ENCODE measurements around the gene FGFR1OP2. TPM values are rescaled to one million over a fixed set of nuclear protein-coding genes. Genes with fewer than 3 reads are reported as not detected.
"Not testable (repeated sequence)": the region's sequence is repeated elsewhere in the genome, so short reads cannot be mapped to it uniquely, and the experiment has no call there.

Gene FGFR1OP2
- total RNA-seq, 1 experiment from 2014 or later, result 45.7 TPM

DNA sequence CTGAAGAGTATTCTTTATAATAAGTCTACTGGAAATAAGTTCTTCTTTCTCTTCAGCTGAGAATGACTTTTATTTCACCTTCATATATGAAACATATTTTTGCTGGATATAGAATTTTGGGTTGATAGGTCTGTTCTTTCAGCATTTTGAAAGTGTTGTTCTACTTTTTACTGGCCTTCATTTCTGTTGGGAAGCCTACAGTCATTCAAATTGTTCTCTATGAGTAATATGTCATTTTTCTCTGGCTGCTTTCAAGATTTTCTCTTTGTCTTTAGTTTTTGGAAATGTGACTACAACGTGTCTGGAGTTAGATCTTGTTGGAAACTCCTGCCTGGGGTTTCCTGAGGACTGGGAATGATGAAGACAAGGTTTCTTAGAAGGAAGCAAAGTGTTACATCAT is 10.0 kb downstream of the FGFR1OP2 start:
- no peaks in the 10 kb centered on the region for H3K9me3 ChIP-seq (ENCODE audit: insufficient read depth, low read depth)
- TF ChIP-seq EZH2 (IDR thresholded peaks at IDR 0.05; ENCODE audit: low read depth), result no peak
- TF ChIP-seq, protein P1, sequence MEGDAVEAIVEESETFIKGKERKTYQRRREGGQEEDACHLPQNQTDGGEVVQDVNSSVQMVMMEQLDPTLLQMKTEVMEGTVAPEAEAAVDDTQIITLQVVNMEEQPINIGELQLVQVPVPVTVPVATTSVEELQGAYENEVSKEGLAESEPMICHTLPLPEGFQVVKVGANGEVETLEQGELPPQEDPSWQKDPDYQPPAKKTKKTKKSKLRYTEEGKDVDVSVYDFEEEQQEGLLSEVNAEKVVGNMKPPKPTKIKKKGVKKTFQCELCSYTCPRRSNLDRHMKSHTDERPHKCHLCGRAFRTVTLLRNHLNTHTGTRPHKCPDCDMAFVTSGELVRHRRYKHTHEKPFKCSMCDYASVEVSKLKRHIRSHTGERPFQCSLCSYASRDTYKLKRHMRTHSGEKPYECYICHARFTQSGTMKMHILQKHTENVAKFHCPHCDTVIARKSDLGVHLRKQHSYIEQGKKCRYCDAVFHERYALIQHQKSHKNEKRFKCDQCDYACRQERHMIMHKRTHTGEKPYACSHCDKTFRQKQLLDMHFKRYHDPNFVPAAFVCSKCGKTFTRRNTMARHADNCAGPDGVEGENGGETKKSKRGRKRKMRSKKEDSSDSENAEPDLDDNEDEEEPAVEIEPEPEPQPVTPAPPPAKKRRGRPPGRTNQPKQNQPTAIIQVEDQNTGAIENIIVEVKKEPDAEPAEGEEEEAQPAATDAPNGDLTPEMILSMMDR (conservative IDR thresholded peaks at IDR 0.05), result no peak
- H3K4me3 ChIP-seq, result no peak overlapping the region
- ChIA-PET CTCF (no interaction called here), POLR2A (ENCODE audit: unreplicated experiment) (no interaction called here)
- H3K79me2 ChIP-seq (ENCODE audit: low read depth), result peaks cover 92% of the 10 kb centered on the region
- H2AFZ ChIP-seq, result no peak overlapping the region
- no peak for DNase-seq
- no peaks in the 10 kb centered on the region for H3K27me3 ChIP-seq (ENCODE audit: insufficient read depth, low read depth)
- no TSS peak for BruUV-seq (replicated peaks)
- no peaks in the 10 kb centered on the region for H3K9me2 ChIP-seq (ENCODE audit: insufficient read depth)
- H3K4me1 ChIP-seq (replicated peaks; ENCODE audit: insufficient read depth), result no peaks in the 10 kb centered on the region
- no peak overlapping the region for H3K4me2 ChIP-seq
- no peak overlapping the region for H3K27ac ChIP-seq
- H3K36me3 ChIP-seq (ENCODE audit: low read depth), result peaks cover 5% of the 10 kb centered on the region; the same call in 1 of the 2 replicates
- H3F3A ChIP-seq (ENCODE audit: insufficient read depth, low read depth), result no peaks in the 10 kb centered on the region; the same call in 1 of the 2 replicates
- intact Hi-C loops (cut with micrococcal nuclease; ENCODE audit: unreplicated experiment), result no loop called here
- peaks cover 10% of the 10 kb centered on the region; the same call in 1 of the 2 replicates for H4K20me1 ChIP-seq (ENCODE audit: insufficient read depth)

DNA sequence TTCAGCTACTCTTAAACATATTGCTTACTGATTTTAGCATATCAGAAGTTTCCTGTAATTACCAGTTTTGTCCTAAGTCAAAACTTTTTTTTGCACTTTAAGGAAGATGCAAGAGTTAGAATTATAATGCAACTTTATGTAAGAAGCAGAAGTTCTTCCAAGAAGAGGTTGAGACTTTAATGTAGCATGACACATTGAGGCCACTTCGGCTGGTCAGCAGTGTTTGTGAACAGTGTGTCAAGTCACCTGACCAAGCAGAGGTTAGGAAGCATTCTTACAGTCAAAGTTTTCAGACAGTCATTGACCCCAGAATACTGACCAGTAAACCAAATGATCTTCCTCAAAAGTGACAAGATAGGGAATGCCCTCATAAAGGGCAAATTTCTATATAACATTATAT is 15.2 kb downstream of the FGFR1OP2 start:
- CTCF ChIA-PET, result no interaction called here
- no peaks in the 10 kb centered on the region for H3K9me2 ChIP-seq (ENCODE audit: insufficient read depth)
- H2AFZ ChIP-seq, result no peak overlapping the region
- intact Hi-C loops (cut with micrococcal nuclease; ENCODE audit: unreplicated experiment), result no loop called here
- no peaks in the 10 kb centered on the region for H3F3A ChIP-seq (ENCODE audit: insufficient read depth, low read depth)
- 0 out of 2 replicates have a peak, but pooled peaks cover 4% of the 10 kb centered on the region for H3K36me3 ChIP-seq (ENCODE audit: low read depth)
- POLR2A ChIA-PET (ENCODE audit: unreplicated experiment), result no interaction called here
- no peak for TF ChIP-seq EZH2 (IDR thresholded peaks at IDR 0.05; ENCODE audit: low read depth)
- TF ChIP-seq, protein P1 (conservative IDR thresholded peaks at IDR 0.05), result no peak
- H3K27me3 ChIP-seq (ENCODE audit: insufficient read depth, low read depth), result no peaks in the 10 kb centered on the region
- BruUV-seq (replicated peaks), result no TSS peak
- peaks cover 52% of the 10 kb centered on the region for H3K79me2 ChIP-seq (ENCODE audit: low read depth)
- no peaks in the 10 kb centered on the region for H3K4me1 ChIP-seq (replicated peaks; ENCODE audit: insufficient read depth)
- no peak for DNase-seq
- H3K4me3 ChIP-seq, result no peak overlapping the region
- peaks cover 15% of the 10 kb centered on the region for H4K20me1 ChIP-seq (ENCODE audit: insufficient read depth)
- no peak overlapping the region for H3K27ac ChIP-seq
- no peak overlapping the region for H3K4me2 ChIP-seq
- no peaks in the 10 kb centered on the region for H3K9me3 ChIP-seq (ENCODE audit: insufficient read depth, low read depth)

DNA sequence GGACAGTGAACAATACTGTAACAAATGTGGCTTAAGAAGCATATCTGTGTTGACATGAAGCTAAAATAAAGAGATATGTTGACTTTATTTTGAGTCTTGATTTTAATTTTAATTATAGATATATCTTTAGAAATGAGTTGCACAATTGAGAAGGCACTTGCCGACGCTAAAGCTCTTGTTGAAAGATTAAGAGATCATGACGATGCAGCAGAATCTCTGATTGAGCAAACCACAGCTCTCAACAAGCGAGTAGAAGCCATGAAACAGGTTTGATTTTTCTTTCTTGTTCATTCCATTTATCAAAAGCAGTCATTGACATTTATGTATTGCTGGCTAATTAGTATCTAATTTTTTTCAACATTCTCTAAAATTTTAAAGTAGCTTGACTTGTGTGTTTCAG is 15.8 kb downstream of the FGFR1OP2 start:
- H3K4me3 ChIP-seq, result no peak overlapping the region
- intact Hi-C loops (cut with micrococcal nuclease; ENCODE audit: unreplicated experiment), result no loop called here
- no peaks in the 10 kb centered on the region for H3K27me3 ChIP-seq (ENCODE audit: insufficient read depth, low read depth)
- no TSS peak for BruUV-seq (replicated peaks)
- no peak for TF ChIP-seq EZH2 (IDR thresholded peaks at IDR 0.05; ENCODE audit: low read depth)
- TF ChIP-seq, protein P1 (conservative IDR thresholded peaks at IDR 0.05), result no peak
- H4K20me1 ChIP-seq (ENCODE audit: insufficient read depth), result peaks cover 15% of the 10 kb centered on the region
- no peak for DNase-seq
- POLR2A ChIA-PET (ENCODE audit: unreplicated experiment), result no interaction called here
- H2AFZ ChIP-seq, result no peak overlapping the region
- H3K9me2 ChIP-seq (ENCODE audit: insufficient read depth), result no peaks in the 10 kb centered on the region
- no peak overlapping the region for H3K4me2 ChIP-seq
- no peaks in the 10 kb centered on the region for H3K9me3 ChIP-seq (ENCODE audit: insufficient read depth, low read depth)
- H3K27ac ChIP-seq, result no peak overlapping the region
- 0 out of 2 replicates have a peak, but pooled peaks cover 4% of the 10 kb centered on the region for H3K36me3 ChIP-seq (ENCODE audit: low read depth)
- peaks cover 48% of the 10 kb centered on the region for H3K79me2 ChIP-seq (ENCODE audit: low read depth)
- CTCF ChIA-PET, result no interaction called here
- no peaks in the 10 kb centered on the region for H3F3A ChIP-seq (ENCODE audit: insufficient read depth, low read depth)
- no peaks in the 10 kb centered on the region for H3K4me1 ChIP-seq (replicated peaks; ENCODE audit: insufficient read depth)

DNA sequence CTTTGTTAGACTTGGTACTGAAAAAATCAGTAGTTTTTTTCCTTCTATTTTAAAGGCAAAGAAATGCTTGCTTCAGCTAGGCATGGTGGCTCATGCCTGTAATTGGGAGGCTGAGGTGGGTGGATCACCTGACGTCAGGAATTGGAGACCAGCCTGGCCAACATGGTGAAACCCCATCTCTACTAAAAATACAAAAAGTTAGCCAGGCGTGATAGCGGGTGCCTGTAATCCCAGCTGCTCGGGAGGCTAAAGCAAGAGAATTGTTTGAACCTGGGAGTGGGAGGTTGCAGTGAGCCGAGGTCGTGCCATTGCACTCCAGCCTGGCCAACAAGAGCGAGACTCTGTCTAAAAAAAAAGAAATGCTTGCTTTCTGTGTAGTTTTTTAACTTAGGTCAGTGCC is 23.1 kb downstream of the FGFR1OP2 start:
- not testable (repeated sequence) for H3K36me3 ChIP-seq (ENCODE audit: low read depth); BruUV-seq (replicated peaks)

More for the DNA sequence above, 23.1 kb downstream of the FGFR1OP2 start:
- H3F3A ChIP-seq (ENCODE audit: insufficient read depth, low read depth); DNase-seq; H3K27me3 ChIP-seq (ENCODE audit: insufficient read depth, low read depth); CTCF ChIA-PET; H3K27ac ChIP-seq; H3K4me1 ChIP-seq (replicated peaks; ENCODE audit: insufficient read depth); H3K79me2 ChIP-seq (ENCODE audit: low read depth); H4K20me1 ChIP-seq (ENCODE audit: insufficient read depth); H3K4me2 ChIP-seq; H3K9me3 ChIP-seq (ENCODE audit: insufficient read depth, low read depth); H3K4me3 ChIP-seq; H3K9me2 ChIP-seq (ENCODE audit: insufficient read depth); H2AFZ ChIP-seq; intact Hi-C loops (cut with micrococcal nuclease; ENCODE audit: unreplicated experiment); POLR2A ChIA-PET (ENCODE audit: unreplicated experiment): not testable (repeated sequence)

Measured in PC-9 (cell line).